HPDE6-E6E7 (cell line): ENCODE measurements around the gene RNF7.
"Not testable (repeated sequence)": the region's sequence is repeated elsewhere in the genome, so short reads cannot be mapped to it uniquely, and the experiment has no call there.

Source experiments
- DNase-seq: peaks from one replicate; pipeline ENCODE4 v3.0.0; 2011; ENCODE audit warnings: missing footprints; ENCODE audit errors: extremely low spot score

RNF7 gene

GRCh38 chr3:141735770-141736465, 2.2 kb upstream of the RNF7 start:
- no peak for DNase-seq

GRCh38 chr3:141737093-141737492, 1.0 kb upstream of the RNF7 start:
- no peak for DNase-seq

- no peak for DNase-seq
These were observed 448 bp upstream of the RNF7 start for GRCh38 chr3:141737678-141738021.

- peak; percentile 33 for DNase-seq
These were observed 829 bp downstream of the RNF7 start for GRCh38 chr3:141738891-141739363.

- no peak for DNase-seq
These were observed 1.6 kb downstream of the RNF7 start for GRCh38 chr3:141739731-141740130.

- no peak for DNase-seq
These were observed 2.3 kb downstream of the RNF7 start for GRCh38 chr3:141740349-141740748.

GRCh38 chr3:141743305-141743704, 5.2 kb downstream of the RNF7 start:
- no peak for DNase-seq

GRCh38 chr3:141746962-141747361, 8.9 kb downstream of the RNF7 start:
- no peak for DNase-seq

GRCh38 chr3:141753399-141753798, 15.3 kb downstream of the RNF7 start:
- no peak for DNase-seq

- no peak for DNase-seq
These were observed 15.9 kb downstream of the RNF7 start for GRCh38 chr3:141754032-141754431.

GRCh38 chr3:141762552-141762951, 24.5 kb downstream of the RNF7 start:
- DNase-seq = not testable (repeated sequence)

GRCh38 chr3:141763088-141763750, 25.1 kb downstream of the RNF7 start, which contains the start of gene GRK7:
Gene GRK7, plus strand, starts transcription at chr3:141763408. Its CDS starts 14,877 bp downstream, at chr3:141778285.
- no peak for DNase-seq

GRCh38 chr3:141764045-141764444, 25.9 kb downstream of the RNF7 start:
- DNase-seq = no peak

- DNase-seq = no peak
These were observed 26.4 kb downstream of the RNF7 start for GRCh38 chr3:141764465-141764864.

- DNase-seq = no peak
These were observed 26.9 kb downstream of the RNF7 start for GRCh38 chr3:141764986-141765385.

- no peak for DNase-seq
These were observed 29.0 kb downstream of the RNF7 start for GRCh38 chr3:141767066-141767465.

- DNase-seq = no peak
These were observed 31.3 kb downstream of the RNF7 start for GRCh38 chr3:141769221-141769894.

GRCh38 chr3:141773676-141774075, 35.6 kb downstream of the RNF7 start:
- no peak for DNase-seq

GRCh38 chr3:141776376-141776775, 38.3 kb downstream of the RNF7 start:
- no peak for DNase-seq

- no peak for DNase-seq
These were observed 38.8 kb downstream of the RNF7 start for GRCh38 chr3:141776885-141777284.

GRCh38 chr3:141777957-141778813, 40.1 kb downstream of the RNF7 start:
- DNase-seq = no peak

- no peak for DNase-seq
These were observed 41.6 kb downstream of the RNF7 start for GRCh38 chr3:141779667-141780066.
